ENCODE results near the gene WIZ.

- TF ChIP-seq CTCF (IDR thresholded peaks at IDR 0.05) (no peak), POLR2A (IDR thresholded peaks at IDR 0.05) (no peak)
Observed at GRCh38 chr19:15373644-15374043, 76.1 kb downstream of the WIZ start.
